ENCODE data around the gene SPNS3. TPM values are rescaled to one million over a fixed set of nuclear protein-coding genes. Genes with fewer than 3 reads are reported as not detected.

SPNS3 gene
- total RNA-seq, 1 experiment from 2014 or later = not detected

GRCh38 chr17:4465786-4466185 is 32.0 kb downstream of the SPNS3 start:
- no peaks in the 10 kb centered on the region for H3K36me3 ChIP-seq
- no peak overlapping the region for H3K4me3 ChIP-seq
- no peaks in the 10 kb centered on the region for H3K4me1 ChIP-seq (replicated peaks)
- no peak for DNase-seq (ENCODE audit: low read depth in 1 of 2, low spot score in 2 of 2)
- H3K27me3 ChIP-seq (replicated peaks) = 0 out of 2 replicates have a peak, but pooled peaks cover 5% of the 10 kb centered on the region
- H3K9me3 ChIP-seq (replicated peaks) = no peaks in the 10 kb centered on the region
- no peak overlapping the region for H3K27ac ChIP-seq

GRCh38 chr17:4467287-4467686 is 33.5 kb downstream of the SPNS3 start:
- 0 out of 2 replicates have a peak, but pooled peaks cover 5% of the 10 kb centered on the region for H3K27me3 ChIP-seq (replicated peaks)
- no peaks in the 10 kb centered on the region for H3K9me3 ChIP-seq (replicated peaks)
- no peaks in the 10 kb centered on the region for H3K4me1 ChIP-seq (replicated peaks)
- H3K4me3 ChIP-seq = no peak overlapping the region
- no peak for DNase-seq (ENCODE audit: low read depth in 1 of 2, low spot score in 2 of 2)
- no peaks in the 10 kb centered on the region for H3K36me3 ChIP-seq
- H3K27ac ChIP-seq = no peak overlapping the region

GRCh38 chr17:4469552-4469951 is 35.8 kb downstream of the SPNS3 start:
- Histone ChIP-seq H3K27ac (no peak overlapping the region), H3K36me3 (no peaks in the 10 kb centered on the region), H3K4me3 (no peak overlapping the region), H3K9me3 (replicated peaks) (no peaks in the 10 kb centered on the region), H3K4me1 (replicated peaks) (no peaks in the 10 kb centered on the region), H3K27me3 (replicated peaks) (0 out of 2 replicates have a peak, but pooled peaks cover 5% of the 10 kb centered on the region)
- no peak for DNase-seq (ENCODE audit: low read depth in 1 of 2, low spot score in 2 of 2)

GRCh38 chr17:4472286-4472685 is 38.5 kb downstream of the SPNS3 start:
- DNase-seq (ENCODE audit: low read depth in 1 of 2, low spot score in 2 of 2) = no peak
- H3K4me1 ChIP-seq (replicated peaks) = no peaks in the 10 kb centered on the region
- H3K36me3 ChIP-seq = no peaks in the 10 kb centered on the region
- H3K27me3 ChIP-seq (replicated peaks) = 0 out of 2 replicates have a peak, but pooled peaks cover 5% of the 10 kb centered on the region
- no peak overlapping the region for H3K4me3 ChIP-seq
- H3K9me3 ChIP-seq (replicated peaks) = no peaks in the 10 kb centered on the region
- no peak overlapping the region for H3K27ac ChIP-seq

GRCh38 chr17:4474093-4474492 is 40.4 kb downstream of the SPNS3 start:
- H3K9me3 ChIP-seq (replicated peaks) = no peaks in the 10 kb centered on the region
- no peak overlapping the region for H3K4me3 ChIP-seq
- 0 out of 2 replicates have a peak, but pooled peaks cover 5% of the 10 kb centered on the region for H3K27me3 ChIP-seq (replicated peaks)
- H3K27ac ChIP-seq = no peak overlapping the region
- no peaks in the 10 kb centered on the region for H3K36me3 ChIP-seq
- DNase-seq (ENCODE audit: low read depth in 1 of 2, low spot score in 2 of 2) = no peak
- H3K4me1 ChIP-seq (replicated peaks) = no peaks in the 10 kb centered on the region

- no peak for DNase-seq (ENCODE audit: low read depth in 1 of 2, low spot score in 2 of 2)
- Histone ChIP-seq H3K27me3 (replicated peaks) (0 out of 2 replicates have a peak, but pooled peaks cover 4% of the 10 kb centered on the region), H3K4me1 (replicated peaks) (no peaks in the 10 kb centered on the region), H3K27ac (no peak overlapping the region), H3K36me3 (no peaks in the 10 kb centered on the region), H3K9me3 (replicated peaks) (no peaks in the 10 kb centered on the region), H3K4me3 (no peak overlapping the region)
These were observed 41.3 kb downstream of the SPNS3 start for GRCh38 chr17:4475001-4475400.

- Histone ChIP-seq H3K36me3 (no peaks in the 10 kb centered on the region), H3K4me1 (replicated peaks) (no peaks in the 10 kb centered on the region), H3K9me3 (replicated peaks) (no peaks in the 10 kb centered on the region), H3K27ac (no peak overlapping the region), H3K27me3 (replicated peaks) (0 out of 2 replicates have a peak, but pooled peaks cover 2% of the 10 kb centered on the region), H3K4me3 (no peak overlapping the region)
- no peak for DNase-seq (ENCODE audit: low read depth in 1 of 2, low spot score in 2 of 2)
These were observed 41.7 kb downstream of the SPNS3 start for GRCh38 chr17:4475463-4475862.

GRCh38 chr17:4476017-4476416 is 42.3 kb downstream of the SPNS3 start:
- Histone ChIP-seq H3K4me3 (no peak overlapping the region), H3K27ac (no peak overlapping the region), H3K36me3 (no peaks in the 10 kb centered on the region), H3K4me1 (replicated peaks) (no peaks in the 10 kb centered on the region), H3K27me3 (replicated peaks) (no peaks in the 10 kb centered on the region), H3K9me3 (replicated peaks) (no peaks in the 10 kb centered on the region)
- no peak for DNase-seq (ENCODE audit: low read depth in 1 of 2, low spot score in 2 of 2)

GRCh38 chr17:4476511-4477070 is 42.9 kb downstream of the SPNS3 start:
- Histone ChIP-seq H3K9me3 (replicated peaks) (no peaks in the 10 kb centered on the region), H3K36me3 (no peaks in the 10 kb centered on the region), H3K4me3 (no peak overlapping the region), H3K27ac (no peak overlapping the region), H3K27me3 (replicated peaks) (no peaks in the 10 kb centered on the region), H3K4me1 (replicated peaks) (no peaks in the 10 kb centered on the region)
- DNase-seq (ENCODE audit: low read depth in 1 of 2, low spot score in 2 of 2) = no peak

GRCh38 chr17:4477255-4477791 is 43.6 kb downstream of the SPNS3 start:
- DNase-seq (ENCODE audit: low read depth in 1 of 2, low spot score in 2 of 2) = no peak
- H3K36me3 ChIP-seq = no peaks in the 10 kb centered on the region
- H3K27ac ChIP-seq = no peak overlapping the region
- H3K4me1 ChIP-seq (replicated peaks) = no peaks in the 10 kb centered on the region
- no peak overlapping the region for H3K4me3 ChIP-seq
- H3K9me3 ChIP-seq (replicated peaks) = no peaks in the 10 kb centered on the region
- H3K27me3 ChIP-seq (replicated peaks) = no peaks in the 10 kb centered on the region

- Histone ChIP-seq H3K9me3 (replicated peaks) (no peaks in the 10 kb centered on the region), H3K4me1 (replicated peaks) (no peaks in the 10 kb centered on the region), H3K36me3 (no peaks in the 10 kb centered on the region), H3K4me3 (no peak overlapping the region), H3K27ac (no peak overlapping the region), H3K27me3 (replicated peaks) (no peaks in the 10 kb centered on the region)
- no peak for DNase-seq (ENCODE audit: low read depth in 1 of 2, low spot score in 2 of 2)
These were observed 44.6 kb downstream of the SPNS3 start for GRCh38 chr17:4478318-4478830.

GRCh38 chr17:4479340-4479981 is 45.7 kb downstream of the SPNS3 start:
- DNase-seq (ENCODE audit: low read depth in 1 of 2, low spot score in 2 of 2) = no peak
- no peaks in the 10 kb centered on the region for H3K4me1 ChIP-seq (replicated peaks)
- no peaks in the 10 kb centered on the region for H3K9me3 ChIP-seq (replicated peaks)
- no peaks in the 10 kb centered on the region for H3K27me3 ChIP-seq (replicated peaks)
- no peak overlapping the region for H3K27ac ChIP-seq
- H3K36me3 ChIP-seq = no peaks in the 10 kb centered on the region
- H3K4me3 ChIP-seq = no peak overlapping the region

- Histone ChIP-seq H3K4me3 (no peak overlapping the region), H3K27me3 (replicated peaks) (no peaks in the 10 kb centered on the region), H3K9me3 (replicated peaks) (no peaks in the 10 kb centered on the region), H3K27ac (no peak overlapping the region), H3K36me3 (no peaks in the 10 kb centered on the region), H3K4me1 (replicated peaks) (no peaks in the 10 kb centered on the region)
- no peak for DNase-seq (ENCODE audit: low read depth in 1 of 2, low spot score in 2 of 2)
These were observed 46.4 kb downstream of the SPNS3 start for GRCh38 chr17:4479982-4480751.
